HEK293 (cell line): ENCODE results near the gene POLA2.

Experiments used
- FEZF1 ChIP-seq: fragments of 450-650 bp; formaldehyde crosslinking; IDR thresholded peaks from 2 replicates; pipeline ENCODE4 v1.5.1; 2016; ENCODE audit warnings: missing biosample characterization, missing genetic modification characterization
- ZFP69B ChIP-seq: fragments of 450-650 bp; formaldehyde crosslinking; IDR thresholded peaks from 2 replicates; pipeline ENCODE4 v1.5.1; 2016; ENCODE audit warnings: missing biosample characterization, missing genetic modification characterization
- ZNF24 ChIP-seq: fragments of 450-650 bp; formaldehyde crosslinking; IDR thresholded peaks from 2 replicates; pipeline ENCODE4 v1.5.1; 2016; ENCODE audit warnings: missing biosample characterization, missing genetic modification characterization
- ZNF302 ChIP-seq: fragments of 450-650 bp; formaldehyde crosslinking; IDR thresholded peaks from 2 replicates; pipeline ENCODE4 v1.5.1; 2016; ENCODE audit warnings: missing biosample characterization, missing genetic modification characterization, low read depth
- ZNF404 ChIP-seq: fragments of 450-650 bp; formaldehyde crosslinking; IDR thresholded peaks from 2 replicates; pipeline ENCODE4 v1.5.1; 2017; ENCODE audit warnings: missing biosample characterization, missing genetic modification characterization
- ZNF707 ChIP-seq: fragments of 450-650 bp; formaldehyde crosslinking; IDR thresholded peaks from 2 replicates; pipeline ENCODE4 v1.5.1; 2016; ENCODE audit warnings: missing biosample characterization, missing genetic modification characterization
- TF ChIP-seq, protein P1 (sequence below): fragments of 450-650 bp; formaldehyde crosslinking; IDR thresholded peaks from 2 replicates; pipeline ENCODE4 v1.5.1; 2016; ENCODE audit warnings: missing biosample characterization, missing genetic modification characterization
- TF ChIP-seq, protein P2 (sequence below): fragments of 450-650 bp; formaldehyde crosslinking; IDR thresholded peaks from 2 replicates; pipeline ENCODE4 v1.5.1; 2016; ENCODE audit warnings: missing biosample characterization, missing genetic modification characterization
- TF ChIP-seq, protein P3 (sequence below): fragments of 450-650 bp; formaldehyde crosslinking; IDR thresholded peaks from 2 replicates; pipeline ENCODE4; 2016; ENCODE audit warnings: missing biosample characterization, missing genetic modification characterization

DNA sequence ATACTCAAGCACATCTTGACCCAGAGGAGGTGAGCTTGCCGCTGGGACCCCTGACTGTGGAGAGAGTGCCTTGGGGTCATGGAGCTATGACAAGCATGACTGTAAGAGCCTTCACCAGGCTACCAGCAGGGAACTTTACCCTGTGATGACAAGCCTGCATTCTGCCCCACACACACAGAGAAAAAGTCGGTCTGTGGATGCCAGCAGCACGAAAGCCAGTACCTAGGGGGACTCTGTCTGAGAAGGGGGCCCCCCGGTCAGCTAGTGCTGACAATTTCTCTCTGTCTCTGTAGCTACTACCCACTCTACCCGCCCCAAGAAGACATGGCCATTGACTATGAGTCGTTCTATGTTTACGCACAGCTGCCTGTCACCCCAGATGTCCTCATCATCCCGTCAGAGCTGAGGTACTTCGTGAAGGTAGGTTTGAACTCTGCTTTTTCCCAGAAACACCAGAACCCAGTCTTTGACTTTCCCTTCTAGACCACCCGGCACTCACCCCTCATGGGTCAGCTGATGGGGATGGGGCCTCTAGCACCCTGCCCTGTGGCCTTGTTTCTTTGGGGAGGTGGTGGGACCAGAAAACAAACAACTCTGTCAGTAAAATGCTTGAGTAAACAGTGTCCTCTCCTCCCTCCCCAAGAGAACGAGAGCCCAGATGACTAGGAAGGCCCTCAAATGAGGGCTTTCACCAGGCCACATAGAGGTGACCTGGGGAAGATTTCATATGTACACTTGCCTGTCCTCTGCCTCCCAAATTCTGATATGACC lies 34.0 kb downstream of the POLA2 start:
- no peak for TF ChIP-seq ZNF302 (tag by site-specific recombination)
- no peak for TF ChIP-seq ZNF707 (tag by site-specific recombination)
- TF ChIP-seq, protein P1, sequence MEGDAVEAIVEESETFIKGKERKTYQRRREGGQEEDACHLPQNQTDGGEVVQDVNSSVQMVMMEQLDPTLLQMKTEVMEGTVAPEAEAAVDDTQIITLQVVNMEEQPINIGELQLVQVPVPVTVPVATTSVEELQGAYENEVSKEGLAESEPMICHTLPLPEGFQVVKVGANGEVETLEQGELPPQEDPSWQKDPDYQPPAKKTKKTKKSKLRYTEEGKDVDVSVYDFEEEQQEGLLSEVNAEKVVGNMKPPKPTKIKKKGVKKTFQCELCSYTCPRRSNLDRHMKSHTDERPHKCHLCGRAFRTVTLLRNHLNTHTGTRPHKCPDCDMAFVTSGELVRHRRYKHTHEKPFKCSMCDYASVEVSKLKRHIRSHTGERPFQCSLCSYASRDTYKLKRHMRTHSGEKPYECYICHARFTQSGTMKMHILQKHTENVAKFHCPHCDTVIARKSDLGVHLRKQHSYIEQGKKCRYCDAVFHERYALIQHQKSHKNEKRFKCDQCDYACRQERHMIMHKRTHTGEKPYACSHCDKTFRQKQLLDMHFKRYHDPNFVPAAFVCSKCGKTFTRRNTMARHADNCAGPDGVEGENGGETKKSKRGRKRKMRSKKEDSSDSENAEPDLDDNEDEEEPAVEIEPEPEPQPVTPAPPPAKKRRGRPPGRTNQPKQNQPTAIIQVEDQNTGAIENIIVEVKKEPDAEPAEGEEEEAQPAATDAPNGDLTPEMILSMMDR = no peak
- TF ChIP-seq ZNF404 = no peak
- TF ChIP-seq, protein P2, sequence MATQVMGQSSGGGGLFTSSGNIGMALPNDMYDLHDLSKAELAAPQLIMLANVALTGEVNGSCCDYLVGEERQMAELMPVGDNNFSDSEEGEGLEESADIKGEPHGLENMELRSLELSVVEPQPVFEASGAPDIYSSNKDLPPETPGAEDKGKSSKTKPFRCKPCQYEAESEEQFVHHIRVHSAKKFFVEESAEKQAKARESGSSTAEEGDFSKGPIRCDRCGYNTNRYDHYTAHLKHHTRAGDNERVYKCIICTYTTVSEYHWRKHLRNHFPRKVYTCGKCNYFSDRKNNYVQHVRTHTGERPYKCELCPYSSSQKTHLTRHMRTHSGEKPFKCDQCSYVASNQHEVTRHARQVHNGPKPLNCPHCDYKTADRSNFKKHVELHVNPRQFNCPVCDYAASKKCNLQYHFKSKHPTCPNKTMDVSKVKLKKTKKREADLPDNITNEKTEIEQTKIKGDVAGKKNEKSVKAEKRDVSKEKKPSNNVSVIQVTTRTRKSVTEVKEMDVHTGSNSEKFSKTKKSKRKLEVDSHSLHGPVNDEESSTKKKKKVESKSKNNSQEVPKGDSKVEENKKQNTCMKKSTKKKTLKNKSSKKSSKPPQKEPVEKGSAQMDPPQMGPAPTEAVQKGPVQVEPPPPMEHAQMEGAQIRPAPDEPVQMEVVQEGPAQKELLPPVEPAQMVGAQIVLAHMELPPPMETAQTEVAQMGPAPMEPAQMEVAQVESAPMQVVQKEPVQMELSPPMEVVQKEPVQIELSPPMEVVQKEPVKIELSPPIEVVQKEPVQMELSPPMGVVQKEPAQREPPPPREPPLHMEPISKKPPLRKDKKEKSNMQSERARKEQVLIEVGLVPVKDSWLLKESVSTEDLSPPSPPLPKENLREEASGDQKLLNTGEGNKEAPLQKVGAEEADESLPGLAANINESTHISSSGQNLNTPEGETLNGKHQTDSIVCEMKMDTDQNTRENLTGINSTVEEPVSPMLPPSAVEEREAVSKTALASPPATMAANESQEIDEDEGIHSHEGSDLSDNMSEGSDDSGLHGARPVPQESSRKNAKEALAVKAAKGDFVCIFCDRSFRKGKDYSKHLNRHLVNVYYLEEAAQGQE = no peak
- TF ChIP-seq FEZF1 = no peak
- TF ChIP-seq, protein P3, sequence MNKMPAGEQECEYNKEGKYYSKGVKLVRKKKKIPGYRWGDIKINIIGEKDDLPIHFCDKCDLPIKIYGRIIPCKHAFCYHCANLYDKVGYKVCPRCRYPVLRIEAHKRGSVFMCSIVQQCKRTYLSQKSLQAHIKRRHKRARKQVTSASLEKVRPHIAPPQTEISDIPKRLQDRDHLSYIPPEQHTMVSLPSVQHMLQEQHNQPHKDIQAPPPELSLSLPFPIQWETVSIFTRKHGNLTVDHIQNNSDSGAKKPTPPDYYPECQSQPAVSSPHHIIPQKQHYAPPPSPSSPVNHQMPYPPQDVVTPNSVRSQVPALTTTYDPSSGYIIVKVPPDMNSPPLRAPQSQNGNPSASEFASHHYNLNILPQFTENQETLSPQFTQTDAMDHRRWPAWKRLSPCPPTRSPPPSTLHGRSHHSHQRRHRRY (tag by site-specific recombination) = no peak
- no peak for TF ChIP-seq ZNF24
- TF ChIP-seq ZFP69B = no peak
